SH-SY5Y (cell line): ENCODE results near the gene RAB13.

Experiments used
- GATA2 ChIP-seq: IDR thresholded peaks from 2 replicates; pipeline ENCODE4 v1.6.1; 2011; ENCODE audit warnings: mild to moderate bottlenecking, low read depth, low read length
- GATA3 ChIP-seq: IDR thresholded peaks from 2 replicates; pipeline ENCODE4 v1.6.1; 2011; ENCODE audit warnings: low read depth, mild to moderate bottlenecking, low read length, moderate library complexity

The RAB13 gene

GRCh38 chr1:153962088-153963029, 23.8 kb downstream of the RAB13 start:
- no peak for TF ChIP-seq GATA3
- no peak for TF ChIP-seq GATA2

GRCh38 chr1:153961421-153961820, 24.7 kb downstream of the RAB13 start:
- TF ChIP-seq GATA3, result no peak
- no peak for TF ChIP-seq GATA2

GRCh38 chr1:153960206-153960605, 25.9 kb downstream of the RAB13 start:
- TF ChIP-seq GATA2, result no peak
- TF ChIP-seq GATA3, result no peak

GRCh38 chr1:153959454-153959853, 26.7 kb downstream of the RAB13 start:
- no peak for TF ChIP-seq GATA3
- TF ChIP-seq GATA2, result no peak

DNA sequence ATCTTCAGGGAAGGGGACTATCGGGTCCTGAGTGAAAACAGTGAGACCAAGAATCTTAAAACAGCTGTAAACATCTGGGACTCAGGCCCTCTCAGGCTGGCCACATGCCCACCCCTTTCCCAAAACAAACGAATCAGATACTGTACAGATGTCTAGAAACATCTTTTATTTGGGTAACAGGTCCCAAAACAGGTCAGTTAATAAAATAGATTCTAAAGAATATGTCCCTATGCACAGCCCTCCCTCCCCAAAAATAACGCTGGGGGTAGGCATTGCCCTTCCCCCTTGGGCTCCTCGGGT, 27.2 kb downstream of the RAB13 start:
- TF ChIP-seq GATA2 (no peak), GATA3 (no peak)

DNA sequence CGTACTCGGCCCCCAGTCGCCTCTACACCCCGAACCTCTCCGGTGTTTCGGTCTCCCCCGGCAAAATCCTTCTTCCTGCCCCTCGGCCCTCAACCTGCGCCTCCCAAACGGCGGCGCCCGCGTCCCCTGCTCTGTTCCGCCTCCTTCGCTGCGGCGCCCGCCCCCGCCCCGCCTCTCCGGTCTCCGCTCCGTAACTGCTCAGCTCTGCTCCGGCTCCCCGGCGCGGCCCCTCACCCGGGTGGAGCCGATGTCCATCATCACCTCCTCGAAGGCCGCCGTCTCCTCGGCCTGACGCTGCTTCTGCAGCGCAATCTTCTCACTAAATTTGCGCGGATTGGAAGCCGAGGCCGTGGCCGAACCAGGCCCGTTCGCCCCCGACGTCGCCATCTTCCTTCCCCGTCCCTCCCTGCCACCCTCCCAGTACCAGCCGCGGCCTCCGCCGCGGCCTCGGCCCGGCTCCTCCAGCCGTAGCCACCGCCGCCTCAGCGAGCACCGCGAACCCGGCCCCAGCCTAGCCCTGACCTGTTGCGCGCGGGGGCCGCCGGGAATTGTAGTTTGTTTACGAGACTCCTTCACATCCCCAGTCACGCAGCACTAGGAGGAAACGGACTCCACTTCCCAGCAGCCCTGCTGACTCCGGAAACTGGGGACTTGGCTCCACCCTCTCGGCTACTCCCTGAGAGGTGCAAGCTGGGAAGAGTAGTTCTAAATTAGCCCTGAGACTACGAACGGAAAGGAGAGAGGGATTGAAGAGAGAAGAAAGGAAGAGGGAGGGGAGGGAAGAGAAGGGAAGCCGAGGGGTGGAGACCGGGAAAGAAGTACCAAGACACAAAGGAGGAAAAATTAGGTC, 27.8 kb downstream of the RAB13 start, which contains the start of gene CRTC2:
CRTC2 (minus strand) TSS at position 502 of the 850 bp plus-strand sequence; CDS start at position 387, 115 bp downstream.
- no peak; the same call in 1 of the 2 replicates for TF ChIP-seq GATA2
- no peak for TF ChIP-seq GATA3

GRCh38 chr1:153957744-153958110, 28.4 kb downstream of the RAB13 start:
- TF ChIP-seq GATA2, result no peak
- no peak for TF ChIP-seq GATA3

DNA sequence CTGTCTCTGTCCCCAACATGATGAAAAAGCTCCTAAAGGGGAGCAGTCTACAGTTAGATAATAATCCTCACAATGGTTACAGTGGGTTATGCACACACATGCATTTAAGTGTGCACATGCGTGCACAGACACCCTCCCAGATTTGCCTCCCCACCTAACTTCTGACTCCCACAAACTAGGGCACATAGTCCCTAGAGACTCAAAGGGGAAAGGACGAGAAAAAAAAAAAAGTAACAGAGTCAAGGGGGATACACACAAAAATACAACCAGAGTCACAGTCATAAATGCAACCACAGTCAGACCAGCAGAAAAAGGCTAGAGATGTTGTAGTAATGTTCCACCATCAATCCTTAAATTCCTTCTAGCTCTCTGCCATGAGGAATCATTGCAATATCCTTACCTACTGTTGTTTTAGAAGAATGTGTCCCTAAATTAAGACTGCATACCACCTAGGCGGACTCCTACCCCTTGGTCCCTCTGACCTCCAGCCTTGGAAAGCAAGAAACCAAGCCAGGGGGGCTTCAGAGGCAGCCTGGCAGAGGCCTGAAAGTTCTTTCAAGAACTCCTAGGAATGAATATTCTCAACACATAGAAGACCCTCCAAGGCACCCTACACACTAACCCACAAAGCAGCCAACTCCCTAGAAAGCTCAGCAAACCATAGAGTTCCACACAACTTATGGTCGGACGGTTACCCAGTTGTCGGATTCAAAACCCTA, 29.0 kb downstream of the RAB13 start:
- TF ChIP-seq GATA3, result no peak

GRCh38 chr1:153954826-153955225, 31.3 kb downstream of the RAB13 start:
- TF ChIP-seq GATA3 (no peak), GATA2 (no peak)

DNA sequence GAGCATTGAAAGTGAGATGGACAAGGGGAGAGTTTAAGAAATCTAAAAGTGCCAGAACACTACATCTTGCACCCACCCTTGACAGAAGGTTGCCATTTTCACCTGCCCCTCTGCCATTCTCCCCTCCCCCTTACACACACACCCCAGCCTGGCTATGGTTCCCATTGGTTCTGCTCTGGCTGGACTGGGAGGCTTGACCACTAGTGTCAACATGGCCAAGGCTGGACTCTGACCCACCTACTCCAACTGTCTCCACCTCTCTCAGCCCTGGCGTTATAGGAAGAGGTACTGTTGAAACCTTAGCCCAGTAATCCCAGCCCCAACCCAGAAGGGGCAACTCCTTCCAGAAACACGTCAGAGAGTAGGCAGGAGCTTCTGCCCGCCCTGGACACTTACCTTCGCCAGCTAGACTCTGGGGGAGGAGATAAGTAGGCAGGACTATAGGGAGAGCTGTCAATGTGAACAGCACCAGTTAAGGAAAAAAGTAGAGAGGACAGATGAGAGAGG, 32.2 kb downstream of the RAB13 start:
- TF ChIP-seq GATA3 (no peak), GATA2 (no peak)

GRCh38 chr1:153951801-153952200, 34.3 kb downstream of the RAB13 start:
- TF ChIP-seq GATA3 (no peak), GATA2 (no peak)

DNA sequence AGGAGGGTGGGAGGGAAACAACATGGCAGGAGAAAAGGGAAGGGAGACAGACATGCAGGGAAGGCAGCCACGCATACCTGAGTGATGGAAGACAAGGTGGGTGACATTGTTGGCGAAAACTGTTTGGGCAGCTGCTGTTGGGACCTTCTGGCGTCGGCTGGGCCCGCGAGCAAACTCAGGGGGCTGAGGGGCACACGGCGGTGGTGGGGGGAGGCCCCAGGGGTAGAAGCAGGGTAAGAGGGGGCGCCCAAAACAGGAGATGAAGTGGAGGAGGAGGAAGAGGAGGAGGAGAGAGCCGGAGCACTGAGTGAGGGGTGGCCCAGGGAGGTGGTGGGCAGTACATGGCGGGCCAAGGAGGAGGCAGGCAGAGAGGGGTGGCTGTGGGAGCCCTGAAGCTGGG, 35.0 kb downstream of the RAB13 start:
- TF ChIP-seq GATA3 (no peak), GATA2 (no peak)

GRCh38 chr1:153946622-153947241, 39.4 kb downstream of the RAB13 start, which contains the start of gene DENND4B:
DENND4B (minus strand) TSS chr1:153946718; CDS start chr1:153944374, 2,344 bp downstream.
- no peak for TF ChIP-seq GATA2
- no peak for TF ChIP-seq GATA3
